Pancreas (tissue), 10 donors: ENCODE data around the gene TWF2. TPM values are rescaled to one million over a fixed set of nuclear protein-coding genes. Genes with fewer than 3 reads are reported as not detected.
A peak's percentile ranks its signal among the peaks of the same experiment; 100 is the strongest.

Experiments used
- ATAC-seq, 4 donors: fragments of 200-7000 bp; cut with Tn5 transposase; one replicate each; pipeline versions ENCODE4 v1.8.0 to v1.9.1; 2020; ENCODE audit warnings: mild to moderate bottlenecking in 4 of 4, moderate library complexity in 4 of 4
- DNase-seq, 6 donors: peaks; one replicate each; pipeline ENCODE4 v3.0.0-alpha.2; 2020
- FAIRE-seq: peaks from 2 replicates; lab custom pipeline; 2012; peaks lifted over from hg19 to GRCh38; lab: Jason Lieb, UNC
- H3K27ac ChIP-seq, 4 donors: fragments of 200-600 bp; sonication (generic); 1 replicate in 3 of 4; 2 replicates in 1 of 4; pipeline versions ENCODE4 v1.5.0 to v1.8.0; 2020
- H3K27me3 ChIP-seq, 4 donors: fragments of 200-600 bp; one replicate each; pipeline ENCODE4 v1.8.0; 2021
- H3K36me3 ChIP-seq, 3 donors: fragments of 200-600 bp; sonication (generic) in 1 of 3; one replicate each; pipeline versions ENCODE4 v1.5.0 to v1.8.0; 2020 to 2021
- H3K4me1 ChIP-seq, 3 donors: fragments of 200-600 bp; one replicate each; pipeline ENCODE4 v1.8.0; 2021
- H3K4me3 ChIP-seq, 4 donors: fragments of 200-600 bp; sonication (generic) in 2 of 4; one replicate each; pipeline versions ENCODE4 v1.5.0 to v1.8.0; 2020 to 2021
- H3K9me3 ChIP-seq, 4 donors: fragments of 200-600 bp; one replicate each; pipeline ENCODE4 v1.8.0; 2021
- CTCF ChIP-seq, 4 donors: fragments of 200-600 bp; sonication (generic) in 3 of 4; IDR thresholded peaks; one replicate each; pipeline versions ENCODE4 v1.5.0 to v1.8.0; 2021; ENCODE audit warnings: antibody characterized with exemption in 4 of 4
- WGBS, 2 donors: extraction: QIAGEN DNeasy Blood & Tissue Kit; methylation state at CpG; one replicate each; pipeline ENCODE4 v1.1.7; 2013; 5-methylcytosine and 5-hydroxymethylcytosine counted together
- intact Hi-C, 3 donors: fragments of 100-400 bp; cut with DNase I; formaldehyde crosslinking; loops; one replicate each; pipeline versions ENCODE4 v1.11.1 to v1.14.2; 2022
- polyA plus RNA-seq, 2 donors: library from polyadenylated mRNA; stranded (reverse); fragments of 200-250 nt; gene quantifications; one replicate each; pipeline ENCODE4 v1.2.3, GENCODE V29; 2013
- total RNA-seq, 6 donors: library from RNA; stranded (reverse); fragmentation: NEBNext Ultra II Directional in 4 of 6; extraction: Animal tissue kit (Norgen Biotek cat#: 25700) in 4 of 6; gene quantifications; one replicate each; pipeline versions ENCODE4 v1.2.1 to v1.2.4, GENCODE V29; 2021 to 2023
- donor health status: healthy with polysubstance abuse.
- donor health status: DM: no; HTN: no; CAD: no; lungs with moderate emphysema.
- donor health status: DM: no; HTN: no; CAD: no.
- donor health status: control.
- donor health status: control.
- donor health status: Bipolar disorder and iron deficiency.
- donor health status: DM: yes; HTN: yes; CAD: no.
- donor health status: DM: no; HTN: no; CAD: no.
- donor health status: DM: no; HTN: no; CAD: no.
- donor health status: DM: yes; HTN: yes; CAD: no.

TWF2 gene
- total and polyA plus RNA-seq, 8 donors = 8.9 to 26.8 (median 12.3) TPM

DNA sequence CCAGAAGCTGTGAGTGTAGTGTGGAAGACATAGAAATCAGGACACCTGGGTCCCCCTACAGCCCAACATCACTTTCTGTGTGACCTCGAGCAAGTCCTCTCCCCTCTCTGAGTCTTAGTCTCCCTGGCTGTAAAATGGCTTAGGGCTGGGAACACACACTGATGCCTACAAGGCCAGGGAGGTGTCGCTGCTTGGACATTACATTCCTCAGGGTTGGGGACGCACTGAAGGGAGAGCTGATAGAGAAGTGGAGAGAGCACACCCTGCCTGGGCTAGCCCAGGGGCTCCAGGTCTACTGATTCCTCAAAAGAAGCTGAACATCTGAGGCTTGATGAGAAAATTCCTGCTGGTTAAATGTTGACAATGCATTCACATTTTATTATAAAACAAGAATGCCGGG is 47.3 kb downstream of the TWF2 start:
- no peak for DNase-seq
- no peak for FAIRE-seq
- intact Hi-C loops = no loop called here
- peaks cover 0 to 7% (median 0%) of the 10 kb centered on the region in 3 donors for H3K4me1 ChIP-seq
- H3K27me3 ChIP-seq = no peaks in the 10 kb centered on the region
- H3K4me3 ChIP-seq = no peak overlapping the region
- no peaks in the 10 kb centered on the region for H3K36me3 ChIP-seq
- ATAC-seq = no peak
- TF ChIP-seq CTCF (IDR thresholded peaks at IDR 0.05) = no peak
- no peaks in the 10 kb centered on the region for H3K9me3 ChIP-seq
- no peak overlapping the region for H3K27ac ChIP-seq
- WGBS, 2 donors = 83 to 85% methylated on average over 4 of the region's 4 CpGs

DNA sequence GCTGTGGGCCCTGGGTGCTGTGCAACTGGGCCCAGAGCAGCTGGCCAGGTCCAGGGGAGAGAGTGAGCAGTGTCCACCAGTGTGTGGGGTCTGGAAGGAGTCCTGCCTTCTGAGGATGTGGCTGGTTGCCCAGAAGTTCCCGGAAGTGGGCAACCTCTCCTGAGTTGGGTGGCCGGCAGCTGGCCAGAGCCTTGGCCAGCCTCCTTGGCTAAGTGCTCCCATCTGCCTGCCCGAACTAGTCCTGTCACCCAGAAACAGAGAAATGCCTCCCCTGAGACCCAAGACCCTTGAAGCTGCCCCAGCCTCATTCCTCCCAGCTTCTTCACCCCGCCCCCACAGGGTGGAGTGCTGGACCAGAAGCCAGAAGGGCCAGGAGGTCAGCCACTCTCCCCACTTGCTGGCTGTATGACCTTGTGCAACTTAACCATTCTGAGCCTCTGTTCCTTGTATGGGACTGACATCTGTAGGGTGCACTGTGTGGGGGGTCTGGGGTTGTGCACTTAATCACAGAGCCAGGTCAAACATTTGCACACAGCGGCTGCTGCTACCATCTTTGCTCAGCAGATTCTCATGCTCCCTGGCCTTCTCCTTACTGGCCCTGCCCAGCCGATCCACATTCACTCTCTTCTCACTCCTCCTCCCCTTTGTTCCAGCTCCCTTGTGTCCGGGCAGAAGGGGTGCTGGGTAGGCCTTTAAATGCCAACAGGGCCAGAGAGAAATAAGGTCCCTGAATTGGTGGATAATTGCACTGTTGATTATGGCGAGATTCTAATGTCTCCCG is 48.5 kb downstream of the TWF2 start:
- no peak for TF ChIP-seq CTCF (IDR thresholded peaks at IDR 0.05)
- peak; percentile 20 to 55 (median 49) for ATAC-seq
- intact Hi-C loops = no loop called here
- FAIRE-seq = no peak
- no peaks in the 10 kb centered on the region for H3K36me3 ChIP-seq
- 73 to 79% methylated on average over 9 of the region's 9 CpGs for WGBS, 2 donors
- H3K4me1 ChIP-seq = peaks cover 0 to 7% (median 0%) of the 10 kb centered on the region in 3 donors
- no peak overlapping the region for H3K4me3 ChIP-seq
- H3K9me3 ChIP-seq = no peaks in the 10 kb centered on the region
- no peaks in the 10 kb centered on the region for H3K27me3 ChIP-seq
- H3K27ac ChIP-seq = no peak overlapping the region
- DNase-seq = peak in 2 of 6 donors; percentile 36 to 59

DNA sequence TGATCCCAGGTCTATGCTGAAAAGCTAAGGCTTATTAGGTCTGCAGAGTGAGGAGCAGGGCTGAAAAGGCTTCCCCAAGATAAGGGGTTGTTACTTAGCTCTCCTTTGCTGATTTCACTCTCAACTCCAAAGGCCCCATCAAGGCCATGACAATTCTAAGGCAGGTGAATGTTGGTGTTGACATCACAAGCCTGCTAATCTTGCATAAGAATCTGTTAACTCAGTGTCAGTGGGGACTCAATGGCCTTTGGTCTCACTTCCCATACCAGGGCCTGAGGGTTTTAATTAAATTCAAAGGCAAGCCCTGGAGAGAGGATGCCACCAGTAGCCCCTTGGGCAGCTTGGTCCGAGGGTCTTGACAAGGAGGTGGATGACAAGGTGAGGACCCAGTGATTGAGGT is 50.4 kb downstream of the TWF2 start:
- no peak overlapping the region for H3K27ac ChIP-seq

DNA sequence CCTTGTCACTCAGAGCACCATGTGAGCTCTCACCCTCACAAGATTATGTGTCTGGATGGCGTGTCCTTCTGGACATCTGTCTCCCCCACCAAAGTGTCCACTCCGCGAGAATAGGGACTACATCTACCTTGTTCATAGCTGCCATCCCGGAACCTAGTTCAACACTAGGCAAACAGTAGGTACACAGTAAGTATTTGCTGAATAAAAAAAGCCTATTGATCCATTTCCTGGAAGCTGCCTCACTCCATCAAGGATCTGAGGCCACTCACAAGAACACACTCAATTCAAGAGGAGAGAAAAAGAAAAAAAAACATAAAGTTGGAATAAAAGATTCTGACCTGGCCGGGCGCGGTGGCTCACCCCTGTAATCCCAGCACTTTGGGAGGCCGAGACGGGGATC is 52.2 kb downstream of the TWF2 start:
- TF ChIP-seq CTCF (IDR thresholded peaks at IDR 0.05) = no peak
- H3K9me3 ChIP-seq = no peaks in the 10 kb centered on the region
- no peaks in the 10 kb centered on the region for H3K27me3 ChIP-seq
- H3K4me3 ChIP-seq = no peak overlapping the region
- no peak for ATAC-seq
- no peak for DNase-seq
- FAIRE-seq = no peak
- no peaks in the 10 kb centered on the region for H3K36me3 ChIP-seq
- WGBS, 2 donors = 90 to 91% methylated on average over 9 of the region's 9 CpGs
- H3K4me1 ChIP-seq = peaks cover 0 to 7% (median 0%) of the 10 kb centered on the region in 3 donors
- H3K27ac ChIP-seq = no peak overlapping the region
- intact Hi-C loops = no loop called here

More for the DNA sequence above, 50.4 kb downstream of the TWF2 start:
- intact Hi-C loops = no loop called here
- TF ChIP-seq CTCF (IDR thresholded peaks at IDR 0.05) = no peak
- H3K4me3 ChIP-seq = no peak overlapping the region
- no peaks in the 10 kb centered on the region for H3K36me3 ChIP-seq
- no peaks in the 10 kb centered on the region for H3K27me3 ChIP-seq
- no peak for DNase-seq
- peaks cover 0 to 7% (median 0%) of the 10 kb centered on the region in 3 donors for H3K4me1 ChIP-seq
- H3K9me3 ChIP-seq = no peaks in the 10 kb centered on the region
- 80 to 100% methylated on average over 1 of the region's 1 CpG for WGBS, 2 donors
- no peak for FAIRE-seq
- ATAC-seq = no peak

- H3K27me3 ChIP-seq = no peaks in the 10 kb centered on the region
- peaks cover 0 to 7% (median 0%) of the 10 kb centered on the region in 3 donors for H3K4me1 ChIP-seq
- H3K36me3 ChIP-seq = no peaks in the 10 kb centered on the region
- intact Hi-C loops = no loop called here
- H3K4me3 ChIP-seq = no peak overlapping the region
- FAIRE-seq (no peak), ATAC-seq (no peak), DNase-seq (no peak)
- no peak for TF ChIP-seq CTCF (IDR thresholded peaks at IDR 0.05)
- no peaks in the 10 kb centered on the region for H3K9me3 ChIP-seq
- no peak overlapping the region for H3K27ac ChIP-seq
- 78 to 86% methylated on average over 3 of the region's 3 CpGs for WGBS, 2 donors
Measured at GRCh38 chr3:52185837-52186236, 53.1 kb downstream of the TWF2 start.
